M059J (cell line): ENCODE results near the gene ACVRL1. TPM values are rescaled to one million over a fixed set of nuclear protein-coding genes. Genes with fewer than 3 reads are reported as not detected.
"Not testable (repeated sequence)": the region's sequence is repeated elsewhere in the genome, so short reads cannot be mapped to it uniquely, and the experiment has no call there.

ENCODE experiments used
- DNase-seq: peaks from one replicate; pipeline ENCODE4 v3.0.0-alpha.2; 2012; ENCODE audit warnings: low read depth
- total RNA-seq: library from RNA; depleted of rRNA; stranded (reverse); fragments of >200 nt; shearing (Covaris generic); gene quantifications from 2 replicates; pipeline ENCODE4 v1.2.3, GENCODE V29; 2014

Gene ACVRL1
- total RNA-seq, 1 experiment from 2014 or later, result 1.2 TPM

- peak; percentile 32 for DNase-seq
Observed at GRCh38 chr12:51874000-51874399, 33.3 kb upstream of the ACVRL1 start.

DNA sequence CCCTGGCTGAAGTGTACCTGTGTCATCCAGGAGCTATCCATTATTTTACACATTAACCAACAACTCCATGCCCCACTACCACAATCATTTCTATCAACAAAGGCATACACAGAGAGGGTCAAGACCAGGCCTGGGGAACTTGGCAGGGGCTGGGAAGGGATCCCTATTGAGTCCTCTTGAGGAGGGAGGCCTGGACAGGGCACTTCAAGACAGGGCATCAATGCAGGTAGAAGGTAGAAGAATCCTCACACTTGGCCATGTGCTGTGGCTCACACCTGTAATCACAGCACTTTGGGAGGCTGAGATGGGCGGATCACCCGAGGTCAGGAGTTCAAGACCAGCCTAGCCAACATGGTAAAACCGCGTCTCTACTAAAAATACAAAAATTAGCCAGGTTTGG lies 32.8 kb upstream of the ACVRL1 start:
- no peak for DNase-seq

- DNase-seq, result no peak
Observed at GRCh38 chr12:51879102-51879501, 28.2 kb upstream of the ACVRL1 start.

DNA sequence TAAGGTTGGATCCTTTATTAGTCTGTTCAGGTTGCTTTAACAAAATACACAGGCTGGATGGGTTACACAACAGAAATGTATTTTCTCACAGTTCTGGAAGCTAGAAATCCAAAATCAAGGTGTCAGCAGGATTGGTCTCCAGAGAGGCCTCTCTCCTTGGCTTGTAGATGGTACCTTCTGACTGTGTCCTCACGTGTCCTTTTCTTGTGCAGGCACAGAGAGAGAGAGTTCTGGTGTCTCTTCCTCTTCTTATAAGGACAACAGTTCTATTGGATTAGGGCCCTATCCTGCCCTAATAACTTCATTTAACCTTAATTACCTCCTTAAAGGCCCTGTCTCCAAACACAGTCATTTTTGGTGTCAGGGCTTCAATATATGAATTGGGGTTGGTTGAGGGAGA lies 24.0 kb upstream of the ACVRL1 start:
- DNase-seq, result no peak

DNA sequence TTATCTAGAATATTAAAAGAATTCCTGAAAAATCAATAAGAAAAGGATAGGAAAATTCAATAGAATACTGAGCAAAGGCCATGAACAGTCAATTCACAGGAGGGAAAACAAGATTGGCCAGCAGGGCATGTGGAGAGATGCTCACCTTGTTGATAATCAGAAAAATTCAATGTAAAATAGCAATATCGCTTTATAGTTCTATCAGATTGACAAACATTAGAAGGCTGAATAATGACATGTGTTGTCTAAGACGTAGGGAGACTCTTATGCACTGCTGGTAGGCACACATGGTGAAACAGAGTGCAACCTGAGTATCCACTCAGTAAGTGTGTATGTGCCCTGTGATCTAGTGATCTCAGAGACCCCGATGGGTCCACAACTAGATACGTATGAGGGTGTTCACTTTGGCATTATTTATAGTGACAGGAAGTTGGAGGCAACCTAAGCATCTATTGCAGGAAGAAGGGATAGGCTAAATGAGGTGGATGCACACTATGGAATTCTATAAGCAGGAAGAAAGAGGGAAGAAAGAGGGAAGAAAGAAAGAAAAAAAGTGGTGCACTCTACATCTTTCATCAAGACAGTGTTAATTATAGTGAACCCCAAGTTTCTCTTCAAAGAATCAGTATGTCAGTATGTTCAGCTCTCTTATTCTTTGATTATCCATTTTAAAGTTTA lies 23.2 kb upstream of the ACVRL1 start:
- no peak for DNase-seq

DNA sequence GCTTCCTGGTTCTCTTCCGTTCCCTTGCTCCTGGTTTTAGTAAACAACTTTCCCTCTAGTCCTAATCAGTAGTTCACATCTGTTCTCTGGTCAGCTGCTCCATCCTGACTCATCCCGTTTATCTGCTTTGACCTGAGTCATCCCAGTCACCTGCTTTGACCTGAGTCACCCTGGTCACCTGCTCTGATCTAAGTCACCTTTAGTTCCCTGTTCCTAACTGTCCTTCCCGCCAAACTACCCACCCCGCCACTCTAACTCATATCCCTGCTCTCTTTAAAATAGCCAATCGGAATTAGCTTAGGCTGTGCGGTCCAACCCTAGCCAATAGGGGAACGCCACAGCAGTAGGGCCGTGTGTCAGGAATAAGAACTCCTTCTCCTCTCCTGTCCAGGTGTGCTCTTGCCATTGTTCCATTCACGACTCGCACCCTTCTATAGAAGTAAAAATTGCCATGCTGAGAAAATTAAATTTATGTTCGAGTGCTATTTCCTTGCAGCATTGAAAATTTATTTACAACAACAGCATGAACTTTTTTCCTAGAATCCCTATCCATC lies 22.6 kb upstream of the ACVRL1 start:
- peak; percentile 72 for DNase-seq

GRCh38 chr12:51885294-51886020 lies 21.8 kb upstream of the ACVRL1 start:
- not testable (repeated sequence) for DNase-seq

- peak; percentile 88 for DNase-seq
Observed at GRCh38 chr12:51886021-51886710, 21.1 kb upstream of the ACVRL1 start.

DNA sequence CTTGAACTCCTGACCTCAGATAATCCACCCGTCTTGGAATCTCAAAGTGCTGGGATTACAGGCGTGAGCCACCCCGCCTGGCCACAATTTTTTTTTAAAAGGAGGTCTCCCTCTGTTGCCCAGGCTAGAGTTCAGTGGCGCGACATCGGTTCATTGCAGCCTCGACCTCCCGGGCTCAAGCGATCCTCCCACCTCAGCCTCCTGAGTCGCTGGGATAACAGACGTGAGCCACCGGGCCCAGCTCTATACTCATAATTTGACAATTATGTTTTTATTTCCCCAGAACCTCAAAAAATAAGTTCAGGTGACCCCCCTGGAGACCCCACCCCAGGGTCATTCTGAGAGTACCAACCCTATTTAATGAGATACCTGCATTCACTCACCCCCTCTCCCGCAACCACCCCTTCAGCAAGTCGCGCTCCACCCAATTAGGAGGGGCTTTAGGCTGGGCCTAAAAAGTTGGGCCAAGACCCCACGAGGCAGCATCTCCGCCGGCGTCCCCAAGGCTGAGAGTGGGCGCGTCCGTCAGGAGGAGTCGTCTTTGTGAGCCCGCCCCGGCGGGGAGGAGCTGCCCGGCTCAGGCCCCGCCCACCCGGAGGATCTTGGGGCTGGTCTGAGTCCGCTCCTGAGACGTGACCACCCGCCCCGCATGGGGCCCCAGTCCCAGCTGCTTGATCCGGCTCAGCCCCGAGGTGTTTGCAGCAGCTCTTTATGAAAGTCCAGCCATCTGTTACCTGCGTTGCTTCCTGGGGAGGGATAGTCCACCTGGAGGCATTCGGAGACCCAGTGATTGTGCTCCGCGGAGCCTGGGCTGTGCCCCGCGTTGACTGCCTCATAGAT lies 19.6 kb upstream of the ACVRL1 start, which contains the start of gene ANKRD33:
Gene ANKRD33 (plus strand): TSS at position 628 of the 840 bp plus-strand sequence. CDS start 84 bp downstream, at position 712.
- no peak for DNase-seq

- no peak for DNase-seq
Observed at GRCh38 chr12:51888316-51889215, 18.7 kb upstream of the ACVRL1 start.

DNA sequence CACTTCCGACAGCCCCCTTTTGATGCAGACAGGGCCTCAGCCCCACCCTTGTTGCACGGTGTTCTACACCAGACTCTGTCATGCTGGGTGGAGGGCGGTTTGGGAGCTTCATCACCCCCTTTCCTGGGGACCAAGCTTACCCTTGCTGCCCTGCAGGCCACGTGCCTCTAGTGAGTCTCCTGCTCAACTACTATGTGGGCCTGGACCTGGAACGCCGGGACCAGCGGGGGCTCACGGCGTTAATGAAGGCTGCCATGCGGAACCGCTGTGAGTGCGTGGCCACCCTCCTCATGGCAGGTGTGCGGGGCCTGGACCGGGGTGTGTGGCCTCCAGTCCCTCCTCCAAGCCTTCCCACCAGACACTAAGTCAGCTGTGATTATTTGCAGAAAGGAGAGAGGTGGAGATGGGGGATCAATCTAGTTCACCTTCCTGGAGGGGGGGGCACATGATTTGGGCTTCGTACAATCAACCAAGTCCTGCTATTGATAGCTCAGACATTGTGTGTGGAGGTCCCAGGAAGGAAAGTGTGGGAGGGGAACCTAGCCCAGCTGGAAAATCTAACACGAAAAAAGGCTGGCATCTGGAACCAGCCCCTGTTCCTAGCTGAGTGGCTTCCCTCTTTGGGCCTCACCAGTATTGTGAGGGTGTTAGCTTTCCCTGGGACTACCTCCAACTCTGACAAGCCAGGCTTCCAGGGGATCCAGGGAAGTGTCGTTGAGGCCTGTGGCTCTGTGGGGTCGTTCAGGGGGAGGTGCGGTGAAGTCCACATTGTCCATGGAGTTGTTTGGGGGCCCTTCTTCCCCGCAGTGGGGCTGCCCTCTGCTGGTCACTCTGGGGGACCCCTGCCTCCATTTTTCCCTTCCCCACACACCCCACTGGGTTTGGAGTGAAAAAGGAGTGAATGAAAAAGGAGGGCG lies 17.8 kb upstream of the ACVRL1 start:
- DNase-seq, result no peak

GRCh38 chr12:51890133-51890464 lies 17.2 kb upstream of the ACVRL1 start:
- no peak for DNase-seq

GRCh38 chr12:51890511-51891171 lies 16.7 kb upstream of the ACVRL1 start:
- no peak for DNase-seq

- no peak for DNase-seq
Observed at GRCh38 chr12:51891843-51892242, 15.5 kb upstream of the ACVRL1 start.

DNA sequence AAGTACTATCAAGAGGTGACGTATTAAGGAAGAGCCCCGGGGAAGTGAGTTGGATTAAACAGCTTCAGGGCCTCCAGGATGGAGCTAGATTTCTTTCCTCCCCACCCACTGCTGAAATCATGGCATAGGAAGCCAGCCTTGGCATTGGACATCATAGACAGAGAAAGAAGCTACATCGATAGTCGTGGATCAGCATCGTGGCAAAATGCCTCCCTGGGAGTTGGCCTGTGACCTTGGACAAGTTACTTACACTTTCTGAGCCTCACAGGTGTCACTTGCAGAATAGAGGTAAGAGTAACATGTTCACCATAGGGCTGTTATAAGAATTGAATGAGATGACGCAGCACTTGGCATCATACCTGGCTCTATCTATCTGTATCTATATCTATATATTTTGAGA lies 13.5 kb upstream of the ACVRL1 start:
- no peak for DNase-seq

- no peak for DNase-seq
Observed at GRCh38 chr12:51895378-51896135, 11.7 kb upstream of the ACVRL1 start.

DNA sequence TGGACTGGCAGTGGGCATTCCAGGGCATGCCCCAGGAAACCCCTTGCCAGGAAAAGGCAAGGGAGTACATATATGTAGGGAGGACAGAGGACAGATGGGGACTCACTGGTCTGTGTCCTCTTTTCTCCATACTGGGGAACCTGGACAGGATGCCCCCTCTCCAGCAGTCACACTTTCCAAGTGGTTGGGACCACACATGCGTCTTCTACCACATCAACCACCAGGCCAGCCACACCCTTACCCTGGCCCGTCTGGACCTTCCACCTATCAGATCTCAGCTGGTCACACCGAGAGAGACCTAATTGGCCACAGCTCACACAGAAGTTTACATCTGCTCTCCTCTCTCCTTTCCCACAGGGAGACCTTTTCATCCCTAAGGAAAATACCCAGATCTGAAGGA lies 11.1 kb upstream of the ACVRL1 start:
- no peak for DNase-seq

DNA sequence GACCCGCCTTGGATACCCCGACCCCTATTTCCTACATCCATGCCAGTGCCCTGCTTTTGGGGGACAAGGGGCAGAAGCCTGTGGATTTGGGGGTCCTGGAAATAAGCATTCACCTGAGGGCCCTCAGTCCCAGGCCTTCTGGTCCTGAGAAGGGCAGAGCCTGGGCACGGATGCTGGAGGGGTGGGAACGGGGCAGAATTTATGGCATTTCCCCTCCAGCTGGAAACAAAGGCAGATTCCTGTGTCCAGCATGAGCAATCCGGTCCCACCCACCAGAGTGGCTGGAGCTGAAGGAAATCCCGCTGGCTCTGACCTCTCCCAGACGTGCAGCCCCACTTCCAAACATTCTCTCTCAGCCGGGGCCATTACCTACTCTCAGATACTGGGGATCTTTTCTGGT lies 10.1 kb upstream of the ACVRL1 start:
- no peak for DNase-seq
